H1 (cell line): Measurements from ENCODE around the gene ERGIC2. TPM values are rescaled to one million over a fixed set of nuclear protein-coding genes. Genes with fewer than 3 reads are reported as not detected.

Source experiments
- GTF2F1 ChIP-seq: IDR thresholded peaks from 2 replicates; pipeline ENCODE4 v1.6.1; 2012; ENCODE audit warnings: low read depth, low read length, improper control_type of control experiment, borderline replicate concordance
- polyA plus RNA-seq, 7 experiments: library from polyadenylated mRNA; depleted of rRNA in 3 of 7; stranded (reverse) in 5 of 7; unstranded in 2 of 7; fragments of >200 nt in 5 of 7; fragments of 200-250 nt in 2 of 7; gene quantifications; 1 replicate in 5 of 7; 2 replicates in 1 of 7; 4 replicates in 1 of 7; pipeline versions ENCODE4 v1.2.1 to v1.2.3, GENCODE V29; 2011 to 2013; ENCODE audit warnings: missing spikeins in 2 of 7, mixed read lengths in 2 of 7
- total RNA-seq: library from RNA; stranded (reverse); fragmentation: NEBNext Ultra II Directional; extraction: Animal tissue kit (Norgen Biotek cat#: 25700); gene quantifications from 2 replicates; pipeline ENCODE4 v1.2.1, GENCODE V29; 2021
- TF ChIP-seq, protein P1 (sequence below): IDR thresholded peaks from 2 replicates; pipeline ENCODE4 v1.6.1; 2012; ENCODE audit warnings: inconsistent platforms

ERGIC2 gene
- total and polyA plus RNA-seq, 2 of the 8 experiments (the other 6 are each of a cell fraction or from before 2014, with no cell fraction given) = 16.5 to 61.8 TPM

DNA sequence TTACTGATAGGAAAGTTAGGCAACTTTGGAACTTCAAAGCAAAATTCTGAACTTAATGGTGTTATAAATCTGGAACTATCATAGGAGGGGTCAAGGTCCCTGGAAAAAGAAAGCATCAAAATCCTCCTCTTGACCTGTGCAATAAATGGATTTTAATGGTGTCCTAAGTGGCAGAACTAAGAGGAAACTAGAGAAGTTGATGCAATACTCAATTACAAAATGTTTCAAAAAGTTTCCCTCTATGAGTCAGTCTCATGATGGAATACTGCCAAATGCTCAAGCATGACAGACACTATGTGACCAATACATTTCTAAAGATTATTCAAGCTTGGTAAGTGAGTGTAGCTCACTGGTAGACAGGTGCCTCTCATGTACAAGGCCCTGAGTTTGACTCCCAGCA is 47.7 kb upstream of the ERGIC2 start (continued):
- TF ChIP-seq, protein P1, sequence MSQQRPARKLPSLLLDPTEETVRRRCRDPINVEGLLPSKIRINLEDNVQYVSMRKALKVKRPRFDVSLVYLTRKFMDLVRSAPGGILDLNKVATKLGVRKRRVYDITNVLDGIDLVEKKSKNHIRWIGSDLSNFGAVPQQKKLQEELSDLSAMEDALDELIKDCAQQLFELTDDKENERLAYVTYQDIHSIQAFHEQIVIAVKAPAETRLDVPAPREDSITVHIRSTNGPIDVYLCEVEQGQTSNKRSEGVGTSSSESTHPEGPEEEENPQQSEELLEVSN = no peak
- TF ChIP-seq GTF2F1 = no peak
